Measurements from ENCODE around the gene FBXO44.

Gene FBXO44

DNA sequence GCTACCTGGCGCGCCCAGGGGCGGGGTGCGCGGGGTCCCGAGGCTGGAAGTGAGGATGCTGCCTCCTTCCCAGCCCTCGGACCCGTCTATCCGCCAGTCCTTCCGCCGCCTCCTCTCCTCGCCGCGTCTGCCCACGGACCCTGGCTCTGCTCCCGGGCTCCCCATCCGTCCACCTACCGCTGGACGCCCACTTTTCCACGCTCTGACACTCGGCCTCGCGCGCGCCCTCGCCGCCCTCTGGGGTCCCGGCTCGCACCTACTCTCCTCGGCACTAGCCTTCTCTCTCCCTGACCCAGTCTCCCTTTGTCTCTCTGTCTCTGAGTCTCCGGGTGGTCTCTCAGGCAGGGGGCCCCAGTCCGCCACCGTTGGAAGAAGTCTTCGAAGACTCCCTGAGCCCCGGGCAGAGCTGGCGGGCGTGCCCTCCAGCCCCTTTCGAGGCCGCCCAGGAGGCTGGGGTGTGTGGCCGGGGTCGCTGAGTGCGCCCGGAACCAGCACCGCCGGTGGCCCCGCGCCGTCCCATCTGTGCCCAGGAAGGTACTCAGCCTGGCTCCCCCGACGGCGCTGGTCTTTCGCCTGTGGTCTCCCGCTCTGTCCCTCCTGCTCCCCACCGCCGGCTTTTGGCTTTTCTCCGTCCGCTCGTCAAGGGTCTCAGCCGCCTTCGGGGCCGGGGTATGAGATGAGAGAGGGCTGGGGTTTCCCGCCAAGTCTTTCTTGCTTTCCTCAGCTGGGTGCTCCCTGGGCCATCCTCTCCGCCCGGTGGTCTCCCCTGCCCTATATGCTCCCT, 37.4 kb downstream of the FBXO44 start:
- no peak for DNase-seq

- peak; percentile 43 for DNase-seq
Observed at GRCh38 chr1:11693024-11693590, 38.4 kb downstream of the FBXO44 start.

GRCh38 chr1:11693917-11694316, 39.2 kb downstream of the FBXO44 start:
- DNase-seq, result no peak

DNA sequence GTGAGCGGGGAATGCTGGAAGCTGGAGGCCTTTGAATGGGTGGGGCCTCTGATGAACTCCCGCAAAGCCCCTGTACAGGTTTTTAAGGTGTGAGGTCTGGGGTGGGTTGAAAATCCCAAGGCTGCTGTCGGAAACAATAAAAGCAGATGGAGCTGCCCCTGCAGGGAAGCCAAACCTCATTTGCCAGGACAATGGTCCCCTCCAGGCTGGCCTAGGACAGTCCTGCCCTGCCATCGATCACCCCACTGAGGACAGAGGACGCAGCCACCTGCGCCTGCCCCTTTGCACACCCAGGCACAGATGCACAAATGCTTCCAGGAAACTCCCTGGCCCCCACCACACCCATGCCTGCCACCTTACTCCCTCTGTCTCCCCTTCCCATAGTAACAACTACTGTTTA, 41.2 kb downstream of the FBXO44 start:
- DNase-seq, result no peak

- DNase-seq, result no peak
Observed at GRCh38 chr1:11697188-11697892, 42.7 kb downstream of the FBXO44 start.

DNA sequence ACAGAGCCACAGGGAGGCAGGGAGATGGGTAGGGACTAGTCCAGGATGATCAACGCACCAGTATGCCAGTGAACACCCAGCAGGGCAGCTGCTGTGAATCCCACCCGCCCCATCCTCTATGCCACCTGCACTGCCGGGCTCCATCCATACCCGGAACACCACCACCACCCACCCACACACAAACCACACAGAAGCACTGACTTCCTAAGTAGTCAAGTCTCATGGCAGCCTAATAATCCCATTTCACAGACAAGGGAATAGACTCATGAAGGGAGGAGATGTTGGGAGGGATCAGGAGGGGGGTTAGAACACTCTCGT, 43.2 kb downstream of the FBXO44 start:
- DNase-seq, result no peak

DNA sequence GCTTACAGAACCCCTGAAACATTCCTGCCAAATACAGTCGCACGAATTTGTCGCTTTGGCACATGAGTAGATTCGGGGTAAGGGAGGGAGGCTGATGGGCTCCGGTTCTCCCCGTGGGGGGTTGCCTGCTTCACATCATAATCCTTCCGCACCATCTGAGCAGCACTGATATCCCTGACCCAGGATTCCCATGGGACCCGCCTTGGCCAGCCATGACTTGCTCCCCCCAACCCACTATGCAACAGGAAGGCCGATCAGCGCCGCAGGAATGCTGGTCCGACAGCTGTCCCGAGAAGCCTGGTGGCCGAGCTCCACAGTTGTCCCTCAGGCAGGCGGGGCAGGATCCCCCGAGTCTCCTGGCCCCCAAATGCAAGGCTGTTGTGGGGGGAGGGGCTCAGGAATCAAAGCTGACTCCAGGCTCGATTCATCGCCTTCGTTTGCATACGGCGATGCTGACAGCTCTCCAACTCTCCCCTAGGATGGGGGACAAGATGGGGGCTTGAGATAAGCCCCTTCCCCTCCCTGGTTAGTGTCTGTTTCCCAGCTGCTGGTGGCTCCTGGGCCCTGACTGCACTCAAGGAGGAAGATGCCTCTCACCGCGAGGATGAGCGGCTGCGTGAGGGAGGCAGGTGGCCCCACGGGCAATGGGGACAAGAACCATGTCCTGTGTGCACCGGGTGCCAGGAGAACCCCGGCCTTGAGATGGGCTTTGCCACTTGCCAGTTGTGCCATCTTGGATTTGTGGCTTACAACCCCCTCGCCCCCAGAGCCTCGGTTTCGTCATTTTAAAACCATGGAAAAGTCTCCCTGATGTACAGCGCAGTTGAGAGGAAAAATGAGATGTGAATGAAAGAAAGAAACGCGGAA, 46.2 kb downstream of the FBXO44 start:
- no peak for DNase-seq

DNA sequence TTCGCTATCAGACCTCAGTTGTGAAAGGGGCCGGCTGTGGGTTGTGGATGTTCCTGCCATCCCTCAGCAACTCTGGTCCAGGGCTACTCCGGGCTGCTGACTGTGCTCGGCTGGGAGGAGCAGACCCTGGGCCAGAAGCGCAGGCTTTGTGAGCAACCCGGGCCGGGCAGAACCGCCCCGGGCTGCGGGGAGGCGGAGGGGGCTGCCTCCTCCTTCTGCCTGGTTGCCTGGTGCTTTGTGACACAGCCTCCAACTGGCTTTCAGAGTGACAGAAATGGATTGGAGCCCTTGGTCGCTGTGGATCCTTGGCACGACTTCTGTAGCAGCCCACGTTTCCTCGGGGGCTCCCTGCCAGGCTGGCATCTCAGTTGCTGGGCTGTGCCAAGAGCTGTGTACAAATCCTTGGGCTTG, 46.9 kb downstream of the FBXO44 start:
- peak; percentile 46 for DNase-seq

GRCh38 chr1:11701981-11702803, 47.5 kb downstream of the FBXO44 start:
- no peak for DNase-seq

DNA sequence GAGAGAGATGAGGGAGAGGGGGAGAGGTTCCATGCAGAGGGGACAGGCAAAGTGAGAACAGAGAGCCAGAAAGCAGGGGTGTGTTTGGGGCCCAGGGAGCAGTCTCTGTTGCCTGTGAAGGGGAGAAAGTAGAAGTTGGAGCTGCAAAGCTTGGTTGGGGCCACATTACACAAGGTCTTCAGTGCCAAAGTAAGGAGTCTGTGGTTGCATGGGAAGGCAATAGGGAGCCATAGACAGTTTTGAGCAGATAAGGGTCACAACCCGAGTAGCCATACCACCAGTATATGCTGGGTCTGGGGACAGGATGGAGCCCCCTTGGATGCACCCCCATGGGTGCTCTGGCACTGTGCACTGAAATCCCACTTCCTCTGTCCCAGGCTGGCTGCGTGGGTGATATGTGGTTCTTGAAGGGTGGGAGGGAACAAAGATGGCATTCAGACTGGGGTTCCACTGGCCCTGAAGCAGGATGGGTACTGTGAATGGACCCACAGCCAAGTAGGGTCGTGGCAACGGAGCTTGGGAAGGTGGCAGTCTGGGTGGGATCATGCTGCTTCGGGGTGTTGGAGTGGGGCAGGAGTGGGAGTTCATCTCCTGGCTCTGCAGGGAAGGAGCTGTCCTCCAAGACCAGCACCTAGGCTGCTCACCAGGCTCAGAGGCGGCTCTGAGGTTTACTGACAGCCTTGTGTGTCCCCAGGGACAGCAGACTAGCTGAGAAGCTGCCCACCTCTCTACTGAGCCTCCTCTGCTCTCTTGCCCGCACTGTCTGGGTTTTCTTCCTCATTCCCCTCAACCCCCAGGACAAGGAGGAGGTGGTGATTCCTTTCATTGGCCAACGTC, 48.9 kb downstream of the FBXO44 start:
- no peak for DNase-seq

DNA sequence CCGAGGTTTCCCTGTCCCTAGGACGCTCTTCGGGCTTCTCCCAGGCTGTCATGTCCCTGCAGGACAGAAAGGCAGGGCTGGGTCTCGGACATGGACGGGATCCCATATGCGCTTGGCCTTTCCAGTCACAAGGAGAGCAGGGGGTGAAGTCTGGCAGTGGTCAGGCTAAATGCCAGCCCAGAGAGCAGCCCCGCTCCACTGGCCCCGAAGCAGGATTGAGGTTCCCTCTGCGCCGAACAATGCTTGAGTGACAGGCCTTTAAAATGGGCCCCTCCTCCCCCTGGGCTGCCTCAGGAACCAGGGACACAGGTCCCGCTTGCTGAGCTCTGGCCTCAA, 49.5 kb downstream of the FBXO44 start:
- no peak for DNase-seq

DNA sequence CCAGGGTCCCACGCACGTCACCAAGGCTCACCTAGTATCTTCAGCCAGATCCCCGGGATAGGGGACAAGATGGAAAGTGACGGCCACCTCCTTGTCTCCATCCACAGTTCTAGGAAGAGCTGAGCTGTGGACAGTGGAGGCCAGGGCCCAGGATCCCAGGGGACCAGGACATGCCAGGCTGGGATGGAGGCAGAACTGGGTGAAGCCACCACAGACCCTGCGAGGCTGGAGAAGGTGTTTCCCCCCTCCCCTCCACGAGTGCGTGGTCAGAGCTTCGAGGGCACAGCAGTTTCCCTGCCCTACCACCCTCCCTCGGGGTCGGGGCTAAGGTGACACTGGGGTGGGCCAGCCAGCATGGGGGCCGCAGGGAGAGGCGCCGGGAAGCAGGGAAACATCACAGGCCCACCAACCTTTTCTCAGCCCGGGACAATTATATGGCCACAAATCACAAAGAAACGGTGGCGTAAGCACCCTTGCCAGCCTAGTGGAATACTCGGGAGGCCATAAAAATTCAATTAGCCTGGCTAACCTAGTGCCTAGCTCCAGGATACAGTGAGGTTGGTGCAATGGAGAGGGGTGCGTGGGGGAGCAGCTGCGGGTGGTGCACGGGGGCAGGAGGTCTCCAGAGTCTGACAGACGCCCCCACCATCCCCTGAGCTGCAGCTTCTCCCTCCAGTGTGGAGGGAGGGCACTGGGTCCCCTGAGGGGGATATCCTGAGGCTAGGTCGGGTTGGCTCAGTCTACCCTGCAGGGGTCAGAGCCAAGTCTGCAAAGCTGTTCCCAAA, 50.2 kb downstream of the FBXO44 start:
- no peak for DNase-seq

DNA sequence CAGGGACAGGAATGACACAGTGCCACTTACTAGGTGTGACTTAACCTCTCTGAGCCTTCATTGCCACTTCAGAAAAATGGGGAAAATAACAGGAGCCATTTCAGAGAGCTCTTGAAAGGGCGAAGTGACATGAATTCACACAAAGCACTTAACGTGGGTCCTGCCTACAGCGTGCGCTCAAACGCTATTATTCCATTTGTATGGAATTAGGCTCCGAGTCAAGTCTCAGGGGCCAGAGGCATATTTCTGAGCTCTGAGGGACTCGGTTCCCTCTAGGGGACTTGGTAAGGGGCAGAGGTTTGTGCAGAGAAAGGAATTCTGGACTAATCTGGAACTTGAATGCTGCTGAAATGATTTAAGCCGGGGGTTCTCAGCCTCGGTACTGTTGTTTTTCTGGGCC, 50.9 kb downstream of the FBXO44 start:
- DNase-seq, result no peak

DNA sequence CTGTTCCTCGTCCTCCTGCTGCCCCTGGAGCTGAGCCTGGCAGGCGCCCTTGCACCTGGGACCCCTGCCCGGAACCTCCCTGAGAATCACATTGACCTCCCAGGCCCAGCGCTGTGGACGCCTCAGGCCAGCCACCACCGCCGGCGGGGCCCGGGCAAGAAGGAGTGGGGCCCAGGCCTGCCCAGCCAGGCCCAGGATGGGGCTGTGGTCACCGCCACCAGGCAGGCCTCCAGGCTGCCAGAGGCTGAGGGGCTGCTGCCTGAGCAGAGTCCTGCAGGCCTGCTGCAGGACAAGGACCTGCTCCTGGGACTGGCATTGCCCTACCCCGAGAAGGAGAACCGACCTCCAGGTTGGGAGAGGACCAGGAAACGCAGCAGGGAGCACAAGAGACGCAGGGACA, 51.6 kb downstream of the FBXO44 start:
- no peak for DNase-seq

GRCh38 chr1:11707621-11708276, 53.1 kb downstream of the FBXO44 start:
- DNase-seq, result peak; percentile 80

- peak; percentile 29 for DNase-seq
Observed at GRCh38 chr1:11708554-11709350, 54.1 kb downstream of the FBXO44 start.

DNA sequence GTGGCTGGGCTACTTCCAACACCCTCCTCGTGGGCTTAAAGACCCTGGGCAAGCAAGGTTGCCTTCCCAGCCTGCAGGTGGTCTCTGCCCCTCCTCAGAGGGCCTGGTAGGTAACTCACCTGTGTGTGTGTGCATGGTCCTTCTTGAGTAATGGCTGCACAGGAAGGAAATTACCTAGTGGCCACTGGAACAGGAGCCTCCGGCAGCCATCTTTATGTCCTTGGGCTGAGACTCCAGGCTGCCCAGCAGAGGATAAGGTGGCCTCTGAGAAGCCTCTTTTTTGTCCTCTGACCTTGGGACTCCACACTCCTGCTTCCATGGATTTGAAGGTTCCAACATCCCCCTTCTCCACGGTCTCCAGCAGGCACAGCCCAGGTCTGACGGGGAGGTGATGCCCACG, 56.8 kb downstream of the FBXO44 start:
- DNase-seq, result no peak

DNA sequence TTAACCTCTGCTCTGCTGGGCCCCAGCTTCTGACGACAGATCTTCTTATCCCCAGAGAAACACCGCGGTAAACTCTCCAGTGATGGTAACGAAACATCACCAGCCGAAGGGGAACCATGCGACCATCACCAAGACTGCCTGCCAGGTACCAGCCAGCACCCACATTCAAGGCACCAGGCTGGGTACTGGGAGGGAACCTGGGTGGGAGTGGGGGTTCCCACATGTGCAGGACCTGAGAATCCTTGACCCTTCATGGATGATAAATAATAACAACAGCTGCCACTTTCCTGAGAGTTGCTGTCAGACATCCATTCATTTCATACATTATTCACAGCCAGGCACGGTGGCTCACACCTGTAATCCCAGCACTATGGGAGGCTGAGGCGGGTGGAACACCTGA, 57.6 kb downstream of the FBXO44 start:
- no peak for DNase-seq
